Stromal cell of bone marrow (primary cell): ENCODE measurements around the gene CHADL.

Experiments
- DNase-seq: peaks from one replicate; pipeline ENCODE4 v3.0.0-alpha.2; 2012; ENCODE audit warnings: low read depth

CHADL gene

DNA sequence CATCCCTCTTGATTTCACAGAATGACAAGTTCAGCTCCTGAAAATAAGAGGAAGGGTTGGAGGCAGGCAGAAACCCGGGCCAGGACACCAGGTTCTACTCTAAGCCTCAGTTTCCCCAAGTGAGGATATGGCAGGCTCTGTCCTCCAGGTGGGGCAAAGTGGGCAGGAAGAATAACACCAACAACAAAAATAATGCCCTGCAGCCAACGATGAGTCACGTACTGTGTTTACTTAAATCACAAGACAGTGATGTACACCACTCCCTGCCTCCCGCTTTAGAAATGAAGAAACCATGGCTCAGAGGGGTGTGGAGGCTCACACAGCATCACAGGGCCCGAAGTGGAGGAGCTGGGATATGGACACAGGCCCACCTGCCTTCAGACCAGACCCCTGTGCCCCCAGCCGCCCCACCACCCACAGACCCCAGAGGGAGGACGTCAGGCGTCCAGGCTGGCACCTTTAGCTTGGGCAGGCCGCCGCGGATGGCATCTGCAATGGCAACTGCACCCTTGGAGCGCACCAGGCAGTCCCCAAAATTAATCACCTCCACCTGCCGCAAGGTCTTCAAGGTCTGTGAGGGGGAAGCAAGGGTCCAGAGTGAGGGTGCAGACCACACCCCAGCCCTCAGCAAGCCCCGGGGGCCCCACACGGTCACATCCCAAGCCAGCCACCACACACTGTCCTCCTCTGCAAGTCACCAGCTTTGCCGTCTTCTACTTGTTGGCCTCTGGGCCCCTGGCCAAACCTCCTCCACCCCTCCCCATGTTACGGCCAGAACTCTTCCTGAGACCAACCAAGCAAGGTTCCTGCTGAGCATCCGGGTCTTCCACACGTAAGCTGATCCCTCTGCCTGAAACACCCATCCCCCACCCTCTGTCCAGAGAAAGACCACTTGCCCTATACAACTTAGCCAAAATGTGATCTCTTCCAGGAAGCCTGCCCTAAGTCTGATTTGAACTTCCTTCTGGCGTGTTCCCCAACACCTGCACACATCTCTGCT, 15.8 kb upstream of the CHADL start:
- peak; percentile 60 for DNase-seq

DNA sequence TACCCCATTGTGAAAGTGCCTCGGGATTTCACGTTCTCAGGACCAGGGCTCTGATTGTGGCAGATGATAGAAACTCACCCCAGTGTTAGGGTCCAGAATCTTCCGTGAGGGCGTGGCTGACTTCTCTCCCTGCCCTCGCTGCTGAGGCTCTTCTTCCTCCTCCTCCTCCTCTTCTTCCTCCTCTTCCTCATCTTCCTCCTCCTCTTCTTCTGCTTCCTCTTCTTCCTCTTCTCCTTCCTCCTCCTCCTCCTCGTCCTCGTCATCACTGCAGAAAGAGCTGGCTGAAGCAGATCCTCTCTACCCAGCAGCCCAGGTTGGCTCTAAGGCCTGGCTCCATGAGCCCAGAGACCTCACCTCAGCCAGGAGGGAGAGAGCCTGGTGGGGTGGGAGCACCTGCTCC, 13.5 kb upstream of the CHADL start:
- DNase-seq = no peak

DNA sequence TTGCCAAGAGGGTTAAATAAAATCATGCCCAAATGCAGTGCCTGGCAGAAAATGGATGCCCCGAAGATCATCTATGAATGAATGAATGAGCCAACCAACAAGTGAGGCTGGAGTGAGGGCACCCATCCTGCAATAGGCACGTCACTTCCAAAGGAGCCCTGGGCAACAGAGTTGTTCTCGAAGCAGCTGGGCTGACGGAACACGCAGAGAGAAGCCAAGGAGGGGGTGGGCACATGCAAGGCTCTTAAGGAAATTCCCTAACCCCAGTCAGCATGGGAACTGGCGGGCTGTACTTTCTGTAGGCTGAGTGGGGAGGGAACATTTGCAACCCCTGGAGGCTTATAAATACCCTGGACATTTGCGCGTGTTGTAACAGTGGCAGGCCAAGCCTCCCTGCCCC, 11.6 kb upstream of the CHADL start:
- no peak for DNase-seq

DNA sequence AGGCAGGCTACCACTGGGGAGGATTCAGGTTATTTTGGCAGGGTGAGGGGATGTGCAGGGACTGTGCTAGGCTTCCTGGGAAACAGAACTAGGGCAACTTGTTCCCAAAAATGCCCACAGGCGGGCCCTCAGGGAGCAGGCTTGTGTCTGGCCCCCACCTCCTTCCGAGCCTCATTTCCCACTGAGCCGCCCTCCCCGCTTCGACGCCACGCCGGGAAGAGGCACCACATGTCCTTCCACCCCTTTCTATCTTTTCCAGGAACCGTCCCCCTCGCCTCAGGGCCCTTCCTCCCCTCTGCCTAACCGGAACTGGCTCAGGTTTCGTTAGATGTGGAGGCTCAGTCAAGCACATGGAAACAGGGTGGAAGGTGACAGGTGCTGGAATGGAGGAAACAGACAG, 9.4 kb upstream of the CHADL start:
- DNase-seq = no peak

DNA sequence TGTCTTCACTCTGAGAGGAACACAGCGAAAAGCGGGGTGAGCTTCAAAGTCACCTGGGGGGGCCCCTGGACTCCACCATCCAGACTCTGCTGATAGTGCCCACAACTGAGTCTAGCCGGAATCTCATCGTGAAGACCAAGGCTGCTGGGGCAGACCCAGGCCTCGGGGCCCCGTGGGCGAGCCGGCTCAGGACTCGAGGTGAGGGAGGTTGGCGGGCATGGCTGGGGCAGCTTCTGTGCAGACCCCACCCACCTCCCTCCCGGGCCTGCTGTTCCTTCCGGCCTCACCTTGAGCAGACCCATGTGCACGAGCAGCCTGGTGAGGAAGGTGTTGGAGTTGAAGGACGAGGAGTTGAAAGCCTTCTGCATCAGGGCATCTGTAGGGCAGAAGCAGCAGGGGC, 8.7 kb upstream of the CHADL start:
- DNase-seq = no peak

DNA sequence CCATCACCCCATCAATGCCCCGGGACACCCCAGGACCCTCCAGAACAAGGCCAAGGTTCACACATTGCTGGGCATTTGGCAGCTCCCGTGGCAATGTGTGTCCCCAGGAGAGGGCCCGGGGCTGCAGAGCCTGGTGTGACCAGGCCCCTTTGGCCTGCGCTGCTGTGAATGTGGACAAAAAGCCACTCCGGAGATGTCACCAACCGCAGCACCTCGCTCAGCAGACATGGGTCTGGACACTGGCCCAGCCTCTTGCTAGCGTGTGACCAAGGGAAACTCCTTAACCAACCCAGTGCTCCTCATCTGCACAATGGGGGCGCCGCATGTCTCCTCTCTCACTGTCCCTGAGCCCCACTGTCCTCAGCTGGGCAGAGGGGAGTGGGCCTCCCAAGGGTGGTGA, 8.0 kb upstream of the CHADL start:
- no peak for DNase-seq

DNA sequence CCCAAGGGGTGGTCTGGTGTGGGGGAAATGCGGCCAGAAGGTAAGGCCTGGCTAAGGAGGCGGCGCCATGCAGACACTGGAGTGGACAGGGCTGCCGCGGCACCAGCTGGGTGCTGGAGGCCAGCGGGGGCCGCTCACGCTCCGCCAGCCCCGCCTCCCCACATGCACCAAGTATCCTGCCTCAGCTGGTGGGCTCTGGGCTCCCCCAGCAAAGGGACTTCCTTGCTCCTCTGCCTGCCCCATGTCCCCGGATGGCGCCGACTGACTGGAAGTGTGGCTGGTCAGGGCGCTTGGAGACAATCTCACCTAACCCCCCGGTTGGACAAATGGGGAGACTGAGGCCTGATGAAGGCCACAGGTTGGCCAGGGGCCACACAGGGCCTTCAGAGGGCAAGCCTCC, 7.6 kb upstream of the CHADL start:
- DNase-seq = no peak

DNA sequence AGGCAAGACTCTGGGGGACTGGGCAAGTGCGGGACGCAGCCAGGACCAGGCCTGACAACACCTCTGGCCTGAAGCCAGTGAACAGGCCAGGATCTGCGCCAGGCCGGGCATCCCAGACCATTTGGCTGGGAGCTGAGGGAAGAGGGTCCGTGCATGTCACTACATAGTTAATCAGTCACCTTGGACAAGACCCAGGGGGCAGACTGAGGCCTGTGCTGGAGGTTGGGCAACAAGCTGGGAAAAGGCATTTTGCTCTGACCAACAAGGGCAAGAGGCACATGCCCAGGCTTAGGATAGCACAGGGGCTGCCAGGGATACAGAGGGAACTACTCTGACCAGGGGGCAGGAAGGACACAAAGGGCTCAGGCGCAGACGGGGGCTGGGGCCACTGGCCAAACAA, 7.0 kb upstream of the CHADL start:
- DNase-seq = no peak

DNA sequence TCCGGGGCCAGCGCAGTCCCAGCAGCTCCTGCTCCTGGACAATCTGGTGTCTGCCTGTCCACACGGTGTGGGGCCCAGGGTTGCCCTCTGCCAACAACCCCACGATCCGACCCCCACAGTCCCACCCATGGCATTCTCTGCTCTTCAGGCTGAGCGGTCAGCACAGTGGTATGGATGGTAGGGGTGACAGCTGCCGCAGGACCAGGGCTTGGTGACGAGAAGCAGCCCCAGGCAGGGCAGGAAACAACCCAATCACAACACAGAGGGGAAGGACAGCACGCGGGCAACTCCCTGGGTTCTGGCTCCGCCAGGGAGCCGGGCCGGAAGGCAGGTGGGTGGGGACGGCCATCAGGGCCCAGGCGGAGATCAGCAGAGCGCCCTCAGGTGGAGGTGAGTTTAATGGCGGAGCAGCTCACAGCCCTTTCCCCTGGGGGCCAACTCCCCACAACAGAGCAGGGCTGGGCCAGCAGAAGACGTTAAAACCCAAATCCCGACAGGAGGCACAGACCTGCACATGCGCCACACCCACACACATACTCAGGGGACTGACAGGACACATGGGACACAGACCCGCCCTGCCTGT, 5.3 kb upstream of the CHADL start:
- no peak for DNase-seq

DNA sequence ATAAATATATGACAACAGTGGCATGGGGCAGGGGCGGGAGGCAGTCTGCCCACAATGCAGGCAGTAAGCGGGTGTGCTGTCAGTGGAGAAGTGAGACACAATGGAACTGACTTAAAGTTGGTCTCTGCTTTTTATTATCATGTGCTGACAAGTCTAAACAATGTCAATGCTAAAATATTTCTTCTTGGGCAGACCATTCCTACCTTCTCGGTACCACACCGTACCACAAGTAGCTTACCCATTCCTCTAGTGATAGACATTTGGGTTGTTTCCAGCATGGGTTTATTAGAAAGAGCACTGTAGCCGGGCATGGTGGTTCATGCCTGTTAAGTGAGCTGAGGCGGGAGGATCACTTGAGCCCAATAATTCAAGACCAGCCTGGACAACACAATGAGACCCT, 2.6 kb upstream of the CHADL start:
- no peak for DNase-seq

DNA sequence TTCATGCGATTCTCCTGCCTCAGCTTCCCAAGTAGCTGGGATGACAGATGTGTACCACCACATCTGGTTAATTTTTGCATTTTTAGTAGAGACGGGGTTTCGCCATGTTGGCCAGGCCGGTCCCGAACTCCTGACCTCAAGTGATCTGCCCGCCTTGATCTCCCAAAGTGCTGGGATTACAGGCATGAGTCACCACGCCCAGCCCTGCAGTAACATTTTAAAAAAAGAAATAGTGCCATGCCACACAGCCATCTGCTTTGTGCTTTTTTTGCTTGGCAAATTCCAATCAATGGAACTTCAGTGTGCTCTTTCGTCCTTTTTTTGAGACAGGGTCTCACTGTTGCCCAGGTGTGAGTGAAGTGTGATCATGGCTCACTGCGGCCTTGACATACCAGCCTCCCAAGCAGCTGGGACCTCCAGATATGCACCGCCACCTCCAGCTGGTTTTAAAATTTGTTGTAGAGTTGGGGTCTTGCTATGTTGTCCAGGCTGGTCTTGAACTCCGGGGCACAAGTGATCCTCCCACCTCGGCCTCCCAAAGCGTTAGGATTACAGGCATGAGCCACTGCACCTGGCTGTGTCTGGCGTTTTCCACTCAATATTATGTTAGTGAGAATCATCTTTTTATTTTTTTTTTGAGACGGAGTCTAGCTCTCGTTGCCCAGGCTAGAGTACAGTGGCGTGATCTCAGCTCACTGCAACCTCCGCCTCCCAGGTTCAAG, 1.8 kb upstream of the CHADL start:
- DNase-seq = no peak

DNA sequence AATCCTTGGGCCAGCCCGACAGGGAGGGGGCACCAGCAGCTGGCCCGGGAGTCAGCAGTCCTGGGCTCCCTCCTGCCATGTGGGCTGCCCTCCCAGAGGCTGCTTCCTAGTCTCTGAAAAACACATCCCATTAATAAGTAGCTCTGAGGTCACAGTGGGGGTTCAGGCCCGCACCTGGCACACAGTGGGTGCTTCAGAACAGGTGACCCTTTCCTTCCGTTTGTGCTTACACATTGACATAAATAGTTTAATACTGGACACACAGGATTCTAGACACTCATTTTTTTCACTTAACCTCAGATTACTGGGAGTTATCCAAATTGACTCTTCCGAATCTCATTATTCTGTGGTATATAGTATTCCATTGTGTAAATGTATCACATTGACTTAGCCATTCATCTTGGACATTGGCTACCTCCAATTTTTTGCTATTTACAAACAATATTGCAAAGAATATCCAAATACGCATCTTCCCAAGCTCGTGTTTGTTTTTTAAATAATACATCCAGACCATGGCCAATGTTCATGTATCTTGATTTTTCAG, 474 bp upstream of the CHADL start:
- DNase-seq = no peak

DNA sequence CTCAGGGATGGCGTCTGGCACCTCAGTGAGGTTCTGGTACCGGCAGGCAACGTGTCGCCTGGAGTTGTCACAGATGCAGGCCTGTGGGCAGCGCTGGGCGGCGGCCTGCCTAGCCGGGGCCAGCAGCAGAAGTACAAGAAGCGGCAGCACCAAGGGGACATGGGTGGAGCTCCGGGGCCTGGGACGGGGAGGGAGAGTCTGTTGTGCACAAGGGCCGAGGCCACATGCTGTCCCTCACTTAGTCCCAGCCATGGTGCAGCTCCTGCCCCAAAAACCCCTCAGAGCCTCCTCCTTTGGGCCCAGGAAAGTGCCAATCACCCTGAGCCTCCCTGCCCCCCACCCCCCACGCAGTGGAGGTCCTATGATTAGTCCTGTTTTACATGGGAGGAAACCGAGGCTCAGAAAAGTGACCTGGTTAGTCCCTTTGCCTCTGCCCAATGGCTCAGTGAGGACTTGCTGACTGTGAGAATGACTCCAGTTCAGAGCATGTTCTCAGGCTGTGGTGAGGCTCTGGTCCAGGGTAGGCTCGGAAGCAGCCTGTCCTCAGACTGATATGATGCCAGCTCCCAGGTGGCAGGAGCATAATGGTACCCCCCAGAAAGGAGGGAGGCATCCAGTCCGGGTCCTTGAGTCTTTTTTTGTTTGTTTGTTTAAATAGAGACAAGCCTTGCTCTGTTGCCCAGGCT, 1.1 kb downstream of the CHADL start:
- DNase-seq = no peak

DNA sequence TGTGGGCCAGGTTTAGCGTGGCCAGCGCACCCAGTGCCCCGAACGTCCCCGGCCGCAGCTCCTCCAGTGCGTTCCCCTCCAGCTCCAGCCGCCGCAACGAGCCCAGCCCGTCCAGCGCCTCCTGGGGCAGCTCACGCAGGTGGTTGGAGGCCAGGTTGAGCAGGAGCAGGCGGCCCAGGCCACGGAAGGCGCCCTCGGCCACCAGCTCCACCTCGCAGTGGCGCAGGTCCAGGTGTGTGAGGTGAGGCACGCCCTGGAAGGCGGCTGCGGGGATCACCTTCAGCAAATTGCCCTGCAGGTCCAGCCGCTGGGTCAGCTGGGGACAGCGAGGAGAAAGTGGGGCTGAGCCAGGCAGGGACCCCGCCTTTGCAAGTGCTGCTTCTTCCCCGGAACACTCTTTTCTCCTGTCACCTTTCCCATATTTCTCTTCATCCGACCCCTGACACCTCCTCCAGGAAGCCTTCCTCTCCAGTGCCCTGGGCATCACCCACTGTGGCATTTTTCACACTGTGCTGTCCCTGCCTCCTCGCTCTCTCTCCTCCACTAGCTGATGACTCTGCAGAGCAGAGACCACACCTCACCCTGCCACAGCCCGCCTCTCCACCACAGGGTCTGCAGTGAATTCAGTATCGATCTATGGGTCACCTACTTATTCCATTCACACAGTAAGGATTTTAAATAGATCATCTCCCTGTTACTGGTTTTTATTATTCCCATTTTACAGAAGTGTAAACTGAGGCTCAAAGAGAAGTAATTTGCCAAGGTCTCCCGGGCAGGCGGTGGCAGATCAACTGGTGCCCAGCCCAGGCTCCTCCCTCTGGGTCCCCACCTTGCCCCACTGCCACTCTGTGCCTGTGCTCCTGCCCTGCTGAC, 1.9 kb downstream of the CHADL start:
- no peak for DNase-seq

DNA sequence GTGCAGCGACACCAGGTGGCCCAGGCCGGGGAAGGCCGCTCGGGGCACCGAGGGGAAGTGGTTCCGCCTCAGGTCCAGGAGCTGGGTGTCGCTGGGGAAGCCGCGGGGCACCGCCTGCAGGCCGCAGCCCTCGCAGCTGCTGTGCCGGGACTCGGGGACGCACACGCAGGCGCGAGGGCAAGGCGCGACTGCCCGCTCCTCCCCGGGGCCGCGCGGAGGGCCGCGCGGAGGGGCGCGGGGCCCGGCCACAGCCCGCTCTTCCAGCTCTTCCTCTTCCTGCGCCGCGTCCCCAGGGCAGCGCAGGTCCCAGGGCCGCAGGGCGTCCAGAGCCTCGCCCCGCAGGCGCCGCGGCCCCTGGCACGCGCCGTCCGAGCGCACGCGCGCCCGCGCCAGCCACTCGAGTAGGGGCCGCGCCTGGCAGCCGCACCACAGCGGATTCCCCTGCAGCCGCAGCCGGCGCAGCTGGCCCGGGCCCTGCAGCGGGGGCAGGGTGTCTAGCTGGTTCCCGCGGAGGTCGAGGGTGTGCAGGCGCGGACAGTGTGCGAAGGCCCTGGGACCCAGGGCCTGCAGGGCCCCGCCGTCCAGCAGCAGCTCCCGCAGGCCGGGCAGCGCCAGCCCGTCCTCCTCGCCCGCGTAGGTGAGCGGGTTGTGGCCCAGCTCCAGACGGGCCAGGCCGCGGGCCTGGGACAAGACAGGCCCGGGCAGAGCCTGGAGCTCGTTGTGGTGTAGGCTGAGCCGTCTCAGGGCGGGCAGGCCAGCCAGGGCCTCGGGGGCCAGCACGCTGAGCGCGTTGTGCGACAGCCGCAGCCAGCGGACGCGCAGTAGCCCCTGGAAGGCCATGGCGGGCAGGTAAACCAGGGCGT, 2.8 kb downstream of the CHADL start:
- no peak for DNase-seq

DNA sequence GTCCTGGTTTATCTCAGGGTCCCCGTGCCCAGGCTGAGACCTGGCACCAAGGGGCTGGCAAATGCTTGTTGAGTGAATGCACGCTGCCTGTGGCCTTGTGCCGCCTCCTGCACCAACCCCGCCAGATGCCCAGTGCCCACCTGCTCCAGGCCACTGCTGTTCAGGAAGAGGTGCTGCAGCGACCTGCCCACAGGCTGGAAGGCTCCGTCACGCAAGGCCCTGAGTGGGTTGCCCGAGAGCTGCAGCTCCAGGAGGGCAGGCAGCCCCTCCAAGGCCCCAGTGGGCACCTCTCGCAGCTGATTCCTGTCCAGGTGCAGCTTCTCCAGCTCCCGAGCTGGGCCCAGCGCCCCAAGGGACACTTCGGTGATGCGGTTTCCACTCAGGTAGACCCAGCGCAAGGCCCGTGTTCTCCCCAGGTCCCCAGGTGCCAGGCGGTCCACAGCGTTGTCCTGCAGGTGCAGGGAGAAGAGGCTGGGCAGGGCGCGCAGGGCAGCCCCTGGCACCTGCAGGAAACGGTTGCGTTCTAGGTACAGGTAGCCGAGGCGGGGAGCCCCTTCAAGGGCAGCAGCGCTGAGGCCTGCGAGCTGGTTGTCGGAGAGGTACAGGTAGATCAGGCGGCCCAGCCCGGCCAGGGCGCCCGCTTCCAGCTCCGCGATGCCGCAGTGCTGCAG, 3.6 kb downstream of the CHADL start:
- DNase-seq = no peak

DNA sequence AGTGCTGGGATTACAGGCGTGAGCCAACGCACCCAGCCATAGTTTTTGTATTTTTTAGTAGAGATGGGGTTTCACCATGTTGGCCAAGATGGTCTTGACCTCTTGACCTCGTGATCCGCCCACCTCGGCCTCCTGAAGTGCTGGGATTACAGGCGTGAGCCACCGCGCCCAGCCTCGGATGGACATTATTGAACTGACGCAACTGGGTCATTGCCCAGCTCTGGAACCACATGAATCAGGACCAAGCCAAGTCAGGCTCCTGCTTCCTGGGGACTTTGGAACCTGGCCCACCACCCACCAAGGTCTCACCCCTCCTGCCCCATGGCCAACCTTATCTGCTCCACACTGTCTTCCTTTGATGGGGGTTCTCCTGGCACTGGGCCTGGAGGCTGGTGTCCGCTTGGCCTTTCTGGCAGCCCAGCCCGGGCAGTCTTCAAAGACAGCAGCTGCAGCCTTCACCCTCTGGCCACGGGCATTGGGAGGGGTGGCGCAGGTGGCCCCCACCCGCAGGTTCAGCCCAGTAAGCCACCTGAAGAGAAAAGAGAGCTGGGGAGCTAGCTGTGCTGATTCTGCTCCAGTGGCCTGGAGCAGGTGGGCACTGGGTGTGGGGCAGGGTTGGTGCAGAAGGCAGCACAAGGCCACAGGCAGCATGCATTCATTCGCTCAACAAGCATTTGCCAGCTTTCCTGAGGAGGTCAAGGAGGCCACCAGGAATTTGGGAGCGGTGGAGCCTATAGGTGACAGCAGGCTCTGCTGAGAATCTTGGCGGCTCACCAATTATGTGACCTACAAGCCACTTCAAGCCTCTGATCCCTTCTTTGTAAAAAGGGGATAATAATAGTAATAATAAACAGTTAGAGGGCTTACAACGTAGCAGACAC, 5.7 kb downstream of the CHADL start:
- DNase-seq = no peak

DNA sequence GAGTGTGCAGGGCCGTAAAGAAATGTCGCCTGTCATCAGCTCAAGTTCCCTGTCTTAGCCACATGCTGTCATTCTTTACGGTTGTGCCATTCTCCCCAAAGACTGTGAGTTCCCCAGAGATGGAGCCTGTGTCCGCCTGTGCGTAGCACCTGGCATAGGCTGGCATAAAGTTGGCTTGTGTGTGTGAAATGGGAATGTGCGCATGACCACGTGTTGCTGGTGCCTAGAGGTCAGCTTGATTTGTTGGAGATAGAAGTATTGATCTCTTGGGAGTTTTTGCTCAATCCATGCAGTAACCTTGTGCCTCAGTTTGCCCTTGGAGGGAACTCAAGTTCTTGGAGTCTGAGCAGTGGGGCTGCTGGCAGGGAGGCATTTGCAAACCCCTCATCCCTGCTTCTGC, 9.4 kb downstream of the CHADL start:
- DNase-seq = no peak

DNA sequence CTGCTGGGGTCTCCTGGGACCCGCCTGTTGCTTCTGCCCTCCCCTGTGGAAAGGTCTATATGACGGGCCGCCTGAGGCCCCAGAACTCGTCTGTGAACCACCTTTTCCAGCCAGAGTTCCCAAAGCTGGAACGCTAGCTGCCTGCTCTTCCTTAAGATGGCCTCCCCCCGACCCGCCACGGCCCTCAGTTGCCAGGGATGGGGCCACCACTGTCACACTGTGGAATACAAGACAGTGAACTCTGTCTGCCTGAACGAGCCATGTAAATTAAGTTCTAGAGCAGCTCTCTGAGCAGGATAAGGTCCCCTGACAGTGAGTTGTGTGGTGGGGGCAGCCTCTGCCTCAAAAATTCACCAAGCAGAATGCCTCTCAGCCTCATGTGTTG, 10.3 kb downstream of the CHADL start:
- no peak for DNase-seq
